ENCODE measurements around the gene IFRD2. TPM values are rescaled to one million over a fixed set of nuclear protein-coding genes. Genes with fewer than 3 reads are reported as not detected.

The IFRD2 gene, protein sequence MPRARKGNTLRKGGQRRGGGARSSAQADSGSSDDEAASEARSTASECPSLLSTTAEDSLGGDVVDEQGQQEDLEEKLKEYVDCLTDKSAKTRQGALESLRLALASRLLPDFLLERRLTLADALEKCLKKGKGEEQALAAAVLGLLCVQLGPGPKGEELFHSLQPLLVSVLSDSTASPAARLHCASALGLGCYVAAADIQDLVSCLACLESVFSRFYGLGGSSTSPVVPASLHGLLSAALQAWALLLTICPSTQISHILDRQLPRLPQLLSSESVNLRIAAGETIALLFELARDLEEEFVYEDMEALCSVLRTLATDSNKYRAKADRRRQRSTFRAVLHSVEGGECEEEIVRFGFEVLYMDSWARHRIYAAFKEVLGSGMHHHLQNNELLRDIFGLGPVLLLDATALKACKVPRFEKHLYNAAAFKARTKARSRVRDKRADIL
- total RNA-seq (2022; extraction: Qiagen RNA extraction), result 73.8 to 101 TPM (median 96.0 TPM) in 5 replicates

DNA sequence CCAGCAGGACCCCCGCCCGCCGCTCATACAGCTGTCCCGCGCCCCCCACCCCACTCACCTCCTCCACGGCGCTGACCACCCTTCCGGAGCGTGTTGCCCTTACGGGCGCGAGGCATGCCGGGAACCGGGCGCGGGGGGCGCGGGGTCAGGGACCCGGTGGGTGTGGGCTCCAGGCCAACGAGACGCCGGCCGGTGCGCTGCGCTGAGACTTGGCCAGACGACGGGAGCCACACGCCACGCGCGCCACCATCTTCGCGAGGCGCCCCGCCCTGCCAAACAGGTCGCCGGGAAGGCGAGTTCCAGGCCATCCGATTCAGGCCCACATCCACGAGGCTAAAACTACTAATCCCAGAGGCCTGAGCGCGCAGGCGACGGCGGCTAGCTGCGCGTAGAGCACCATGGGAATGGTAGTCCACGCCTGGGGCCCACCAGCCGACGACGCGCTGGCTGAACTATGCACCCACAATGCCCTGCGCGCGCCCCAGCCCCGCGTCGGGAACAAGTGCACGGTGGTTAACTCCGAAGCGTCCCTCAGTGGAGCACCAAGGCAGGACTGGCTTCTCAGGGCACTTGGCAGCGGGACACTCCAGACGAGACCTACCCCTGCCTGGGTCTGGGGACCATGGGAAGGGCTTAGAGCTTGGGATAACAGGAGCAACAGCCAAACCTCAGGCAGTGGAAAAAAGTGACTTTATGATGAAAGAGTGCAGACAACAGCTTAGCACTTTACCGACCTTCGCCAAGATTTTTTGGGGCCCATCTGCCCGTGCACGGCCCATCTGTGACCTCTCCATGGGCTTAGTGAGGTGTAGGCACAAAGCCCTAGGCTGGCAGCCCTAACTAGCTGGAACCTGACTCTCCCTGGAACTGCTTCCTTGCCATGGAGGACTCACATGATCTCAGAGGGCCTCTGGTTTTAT lies at the start of gene IFRD2:
TSS of gene IFRD2 (minus strand) at position 271 of the 920 bp plus-strand sequence. CDS start at position 116, 155 bp downstream.

DNA sequence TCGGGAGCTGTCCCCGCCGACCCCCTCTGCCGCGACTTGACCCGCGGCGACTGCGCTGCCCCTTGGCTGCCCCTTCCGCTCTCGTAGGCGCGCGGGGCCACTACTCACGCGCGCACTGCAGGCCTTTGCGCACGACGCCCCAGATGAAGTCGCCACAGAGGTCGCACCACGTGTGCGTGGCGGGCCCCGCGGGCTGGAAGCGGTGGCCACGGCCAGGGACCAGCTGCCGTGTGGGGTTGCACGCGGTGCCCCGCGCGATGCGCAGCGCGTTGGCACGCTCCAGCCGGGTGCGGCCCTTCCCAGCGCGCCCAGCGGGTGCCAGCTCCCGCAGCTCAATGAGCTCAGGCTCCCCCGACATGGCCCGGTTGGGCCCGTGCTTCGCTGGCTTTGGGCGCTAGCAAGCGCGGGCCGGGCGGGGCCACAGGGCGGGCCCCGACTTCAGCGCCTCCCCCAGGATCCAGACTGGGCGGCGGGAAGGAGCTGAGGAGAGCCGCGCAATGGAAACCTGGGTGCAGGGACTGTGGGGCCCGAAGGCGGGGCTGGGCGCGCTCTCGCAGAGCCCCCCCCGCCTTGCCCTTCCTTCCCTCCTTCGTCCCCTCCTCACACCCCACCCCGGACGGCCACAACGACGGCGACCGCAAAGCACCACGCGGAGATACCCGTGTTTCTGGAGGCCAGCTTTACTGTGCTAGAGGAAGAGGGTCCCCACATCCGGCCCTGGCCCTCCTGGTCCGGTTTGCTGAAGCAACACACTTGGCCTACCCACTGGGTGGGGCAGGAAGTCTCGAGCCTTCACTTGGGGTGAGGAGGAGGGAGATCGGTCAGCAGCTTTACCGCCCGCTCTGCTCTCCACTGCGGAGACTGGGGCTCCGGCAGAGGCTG lies 48.5 kb upstream of the IFRD2 start, which contains the start of gene RASSF1:
TSS of gene RASSF1 (minus strand) at position 389 of the 882 bp plus-strand sequence. CDS start at position 358, 31 bp downstream.

DNA sequence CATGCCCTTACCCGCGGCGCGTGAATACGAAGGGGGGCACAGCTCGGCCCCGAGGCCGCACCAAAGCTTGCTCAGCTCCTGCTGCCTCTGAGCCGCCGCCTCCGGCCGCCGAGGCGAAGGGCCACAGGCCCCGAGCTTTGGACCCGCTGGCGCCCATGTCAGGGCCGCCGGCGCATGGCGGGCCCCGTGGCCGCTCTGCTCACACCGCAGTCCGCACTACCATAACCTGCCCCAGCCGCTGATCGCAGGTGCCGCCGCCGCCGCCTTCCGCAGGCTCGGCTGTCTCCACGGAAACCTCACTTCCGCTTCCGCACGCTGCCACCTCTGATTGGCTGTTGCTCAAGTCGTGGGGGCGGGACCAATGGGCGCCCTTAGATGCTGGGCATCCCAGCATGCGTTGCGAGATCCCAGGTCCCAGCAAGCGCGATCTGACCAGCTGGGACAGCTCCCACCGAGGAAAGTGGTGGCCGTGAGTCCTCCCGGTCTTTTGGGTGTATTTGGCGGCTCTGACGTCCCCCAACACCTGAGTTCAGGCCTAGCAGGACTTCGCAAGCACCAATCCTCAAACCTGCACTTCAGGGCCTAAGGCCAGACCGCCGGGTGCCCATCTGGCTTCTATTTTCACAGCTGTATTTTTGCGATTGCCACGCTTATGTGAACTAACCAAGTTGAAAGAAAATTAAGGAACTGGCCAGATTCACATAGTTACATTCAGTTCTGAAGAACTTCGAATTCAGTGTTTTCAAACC lies 35.9 kb upstream of the IFRD2 start, which contains the start of gene TUSC2:
TSS of gene TUSC2 (minus strand) at position 281 of the 749 bp plus-strand sequence. CDS start at position 157, 124 bp downstream.

DNA sequence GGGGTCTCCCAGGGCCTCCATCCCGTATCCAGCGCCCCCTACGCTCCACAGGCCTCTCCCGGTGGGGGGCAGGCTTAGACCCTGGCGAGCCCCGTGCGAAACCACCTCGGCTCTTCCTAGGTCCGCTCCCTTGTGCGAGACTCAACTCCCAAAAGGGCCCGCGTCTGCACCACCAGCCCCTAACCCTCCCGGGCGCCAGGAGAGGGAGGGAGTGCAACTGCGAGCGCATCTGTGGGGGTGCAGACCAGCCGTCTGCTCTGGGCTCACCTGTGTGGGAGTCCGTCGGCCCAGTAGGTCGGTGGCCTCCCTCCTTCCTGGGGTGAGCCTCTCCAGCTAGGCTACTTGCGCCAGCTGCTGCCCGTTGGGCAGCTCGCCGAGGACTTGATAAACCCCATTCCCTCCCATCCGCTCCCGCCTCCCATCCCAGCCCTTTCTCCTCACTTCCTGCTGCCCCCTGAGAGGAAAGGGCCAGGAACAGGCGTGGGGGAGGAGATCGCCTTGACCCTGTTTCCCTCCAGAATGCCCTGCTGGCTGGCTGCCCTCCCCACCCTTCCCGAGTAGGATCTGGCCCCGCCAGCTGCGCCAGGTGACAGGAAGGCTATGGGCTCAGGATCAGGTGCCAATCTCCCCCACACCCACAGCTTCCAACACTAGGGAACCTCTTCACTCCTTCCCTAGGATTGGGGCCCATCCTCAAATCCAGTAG lies 30.3 kb upstream of the IFRD2 start, which contains the start of gene HYAL2:
TSS of gene HYAL2 (minus strand) at position 360 of the 706 bp plus-strand sequence. CDS start 2,256 bp downstream, outside the sequence.

DNA sequence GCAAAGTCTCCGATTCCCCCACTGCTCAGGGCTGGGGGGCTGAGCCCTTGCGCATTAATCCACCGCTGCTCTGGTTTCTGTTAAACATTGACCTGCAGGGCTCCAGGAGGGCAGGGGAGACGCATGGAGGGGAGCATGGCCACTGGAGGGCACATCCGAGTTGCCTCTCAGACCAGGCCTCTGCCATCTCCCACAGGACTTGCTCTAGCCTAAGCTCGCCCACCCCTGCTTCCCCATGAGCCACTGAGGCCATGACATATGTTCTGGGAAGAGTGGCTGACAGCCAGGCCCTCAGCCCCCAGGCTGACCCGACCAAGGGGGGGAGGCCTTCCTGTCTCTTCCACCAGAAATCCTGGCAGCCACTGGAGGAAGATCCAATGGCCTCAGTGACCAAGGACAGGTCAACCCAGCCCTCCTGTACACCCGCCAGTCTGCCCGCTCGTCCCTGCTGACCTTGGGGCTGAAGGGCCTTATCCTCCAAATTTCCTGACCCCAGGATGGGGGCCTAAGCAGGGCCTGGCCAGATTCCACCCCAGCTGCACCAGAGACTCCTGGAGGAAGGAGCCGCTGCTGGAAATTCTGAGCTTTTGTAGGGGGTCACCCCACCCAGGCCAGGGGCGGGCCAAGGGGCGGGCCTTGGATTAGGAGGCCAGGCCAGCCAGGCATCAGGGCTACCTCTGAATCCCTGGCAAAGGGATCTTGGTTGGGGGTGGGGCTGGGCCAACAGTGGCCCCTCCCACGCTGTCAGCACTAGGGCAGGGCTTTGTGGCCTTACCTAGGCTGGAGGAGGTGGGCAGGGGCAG lies 11.0 kb upstream of the IFRD2 start, which contains the start of gene HYAL1:
TSS of gene HYAL1 (minus strand) at position 562 of the 803 bp plus-strand sequence. CDS start 618 bp downstream, outside the sequence.

DNA sequence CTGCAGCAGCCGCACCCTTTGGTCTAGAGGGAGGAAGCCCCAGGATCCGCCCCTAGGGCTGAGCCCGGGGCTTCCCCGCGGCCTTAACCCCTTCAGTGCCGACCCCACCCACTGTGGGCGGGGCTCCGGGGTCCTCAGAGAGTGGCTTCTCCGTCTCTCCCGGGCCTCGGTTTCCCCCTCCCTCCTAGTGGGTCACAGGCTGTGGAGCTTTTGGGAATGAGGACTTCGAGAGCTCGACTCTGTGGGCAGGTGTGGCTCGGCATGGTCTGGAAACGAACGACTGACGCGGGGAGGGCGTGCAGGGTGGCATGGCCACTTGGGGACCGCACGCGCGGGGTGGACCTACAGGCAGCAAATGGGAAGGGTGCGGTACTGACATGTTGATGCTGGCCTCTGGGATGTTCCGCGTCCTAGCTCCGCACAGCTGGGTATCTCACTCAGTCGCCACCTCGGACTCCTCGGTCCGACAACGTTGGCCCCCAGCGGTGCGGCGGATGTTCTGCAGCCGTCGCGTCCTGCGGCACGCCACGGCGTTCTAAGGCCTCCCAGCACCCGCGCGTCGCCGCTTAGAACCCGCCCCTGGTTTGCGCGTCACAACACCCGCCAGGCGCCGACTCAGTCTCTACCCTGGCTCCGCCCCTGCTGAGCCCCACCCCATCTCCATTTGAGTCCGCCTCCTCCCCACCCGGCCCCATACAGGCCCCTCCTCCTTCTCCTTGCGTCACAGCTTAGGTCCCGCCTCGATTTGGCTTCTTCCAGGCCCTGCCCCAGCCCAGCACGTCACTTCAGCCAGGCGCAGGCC lies 6.8 kb upstream of the IFRD2 start, which contains the start of the genes HYAL3 and NAA80:
TSS of gene HYAL3 (minus strand) at position 570 of the 802 bp plus-strand sequence. CDS start 3,803 bp downstream, outside the sequence.
TSS of gene NAA80 (minus strand) at position 570 of the 802 bp plus-strand sequence. CDS start 1,942 bp downstream, outside the sequence.

DNA sequence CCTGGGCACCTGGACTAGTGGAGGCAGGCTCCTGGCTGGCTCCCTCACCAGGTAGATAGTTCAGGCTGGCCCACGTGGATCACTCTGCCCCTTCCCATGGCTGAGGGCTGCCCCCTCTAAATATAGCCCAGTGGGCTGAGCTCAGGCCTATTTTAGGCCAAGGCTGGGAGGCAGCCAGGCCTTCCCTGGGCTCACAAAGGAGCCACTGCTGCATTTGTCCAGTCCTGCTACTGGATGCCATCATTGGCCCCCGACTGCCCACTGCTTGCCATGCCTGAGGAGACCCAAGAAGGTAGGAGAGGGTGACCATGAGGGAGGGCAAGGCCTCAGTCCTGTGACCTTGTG lies 13.4 kb downstream of the IFRD2 start, which contains the start of gene LSMEM2:
TSS of gene LSMEM2 (plus strand) at position 208 of the 345 bp plus-strand sequence. CDS start at position 235, 27 bp downstream.

DNA sequence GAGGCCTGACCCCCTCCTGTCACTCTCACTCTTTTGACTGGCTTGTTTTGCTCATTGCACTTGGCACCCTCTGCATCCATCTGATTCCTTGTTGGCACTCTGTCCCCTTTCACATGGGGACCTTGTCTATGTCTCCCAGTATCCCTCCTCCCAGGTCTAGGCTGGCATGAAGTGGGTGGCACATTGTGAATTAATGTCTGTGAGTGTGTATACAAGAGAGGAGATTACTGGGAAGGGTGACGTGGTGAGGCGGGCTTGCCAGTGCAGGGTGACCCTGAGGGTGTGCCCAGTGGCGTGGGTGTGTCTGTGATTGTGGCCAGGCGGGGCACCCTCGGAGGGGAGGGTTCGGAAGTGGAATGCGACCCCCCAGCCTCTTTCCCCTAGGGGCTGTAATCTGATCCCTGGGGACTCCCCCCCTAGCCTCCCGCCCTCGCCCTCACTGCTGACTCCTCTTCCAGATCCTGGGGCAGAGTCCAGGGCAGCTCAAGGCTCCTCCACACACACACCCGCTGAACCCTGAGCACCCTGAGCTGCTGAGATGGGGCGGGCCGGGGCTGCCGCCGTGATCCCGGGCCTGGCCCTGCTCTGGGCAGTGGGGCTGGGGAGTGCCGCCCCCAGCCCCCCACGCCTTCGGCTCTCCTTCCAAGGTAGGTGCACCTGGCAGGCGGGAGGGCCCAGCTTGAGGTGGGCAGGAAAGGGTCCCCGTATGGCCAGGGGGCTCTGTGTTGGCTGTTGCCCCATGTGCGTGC lies 23.4 kb downstream of the IFRD2 start, which contains the start of gene SEMA3B:
TSS of gene SEMA3B (plus strand) at position 445 of the 749 bp plus-strand sequence. CDS start at position 539, 94 bp downstream.

Other genes starting within 250 kb of the IFRD2 start
- 29.4 to 37.8 TPM (median 34.5 TPM) in 5 replicates for gene RBM5, start 203.5 kb downstream of the IFRD2 start, total RNA-seq (2022; extraction: Qiagen RNA extraction)
- 11.5 to 17.8 TPM (median 16.4 TPM) in 5 replicates for gene SEMA3F, start 137.1 kb downstream of the IFRD2 start, total RNA-seq (2022; extraction: Qiagen RNA extraction)
- gene GNAT1, start 100.8 kb downstream of the IFRD2 start, total RNA-seq (2022; extraction: Qiagen RNA extraction), result 0.05 to 0.31 TPM in 2 of 5 replicates, not detected in the others
- 0.08 to 0.22 TPM (median 0.16 TPM) in 3 of 5 replicates, not detected in the others for gene SLC38A3, start 87.2 kb downstream of the IFRD2 start, total RNA-seq (2022; extraction: Qiagen RNA extraction)
- 35.1 to 46.7 TPM (median 45.2 TPM) in 5 replicates for gene GNAI2, start 56.2 kb downstream of the IFRD2 start, total RNA-seq (2022; extraction: Qiagen RNA extraction)
- 5.3 to 9.6 TPM (median 8.3 TPM) in 5 replicates for gene SEMA3B, start 23.3 kb downstream of the IFRD2 start, total RNA-seq (2022; extraction: Qiagen RNA extraction)
- gene LSMEM2, start 13.3 kb downstream of the IFRD2 start, total RNA-seq (2022; extraction: Qiagen RNA extraction), result 0.11 TPM in 1 of 5 replicates, not detected in the others
- 7.0 to 10.7 TPM (median 9.1 TPM) in 5 replicates for gene HYAL3, start 7.0 kb upstream of the IFRD2 start, total RNA-seq (2022; extraction: Qiagen RNA extraction)
- gene NAA80, start 7.0 kb upstream of the IFRD2 start, total RNA-seq (2022; extraction: Qiagen RNA extraction), result 4.9 to 7.9 TPM (median 6.4 TPM) in 5 replicates
- gene HYAL1, start 11.1 kb upstream of the IFRD2 start, total RNA-seq (2022; extraction: Qiagen RNA extraction), result 0.32 to 1.00 TPM (median 0.61 TPM) in 5 replicates
- gene HYAL2, start 30.3 kb upstream of the IFRD2 start, total RNA-seq (2022; extraction: Qiagen RNA extraction), result 21.2 to 32.4 TPM (median 31.5 TPM) in 5 replicates
- gene TUSC2, start 35.8 kb upstream of the IFRD2 start, total RNA-seq (2022; extraction: Qiagen RNA extraction), result 25.0 to 42.3 TPM (median 40.7 TPM) in 5 replicates
- 16.1 to 20.9 TPM (median 20.4 TPM) in 5 replicates for gene RASSF1, start 48.4 kb upstream of the IFRD2 start, total RNA-seq (2022; extraction: Qiagen RNA extraction)
- gene ZMYND10, start 53.3 kb upstream of the IFRD2 start, total RNA-seq (2022; extraction: Qiagen RNA extraction), result 1.1 to 1.3 TPM (median 1.2 TPM) in 5 replicates
- 12.4 to 14.6 TPM (median 13.9 TPM) in 5 replicates for gene NPRL2, start 58.3 kb upstream of the IFRD2 start, total RNA-seq (2022; extraction: Qiagen RNA extraction)
- 14.1 to 20.6 TPM (median 20.1 TPM) in 5 replicates for gene CYB561D2, start 58.4 kb upstream of the IFRD2 start, total RNA-seq (2022; extraction: Qiagen RNA extraction)
- 35.5 to 49.0 TPM (median 48.1 TPM) in 5 replicates for gene TMEM115, start 67.1 kb upstream of the IFRD2 start, total RNA-seq (2022; extraction: Qiagen RNA extraction)
- gene CACNA2D2, start 211.2 kb upstream of the IFRD2 start, total RNA-seq (2022; extraction: Qiagen RNA extraction), result 0.50 to 0.79 TPM (median 0.72 TPM) in 5 replicates